ENCODE results near the gene HHATL. TPM values are rescaled to one million over a fixed set of nuclear protein-coding genes. Genes with fewer than 3 reads are reported as not detected.

HHATL gene
- total RNA-seq, 1 donor from 2014 or later = not detected

- DNase-seq (ENCODE audit: low read depth) = no peak
- Histone ChIP-seq H4K20me1 (ENCODE audit: insufficient read depth, low read length) (no peaks in the 10 kb centered on the region), H3K27ac (ENCODE audit: low read depth, low read length) (no peak overlapping the region), H3K4me3 (ENCODE audit: insufficient read depth, low read depth, low read length) (no peak overlapping the region), H3K27me3 (ENCODE audit: insufficient read depth, low read length) (peaks cover 18% of the 10 kb centered on the region), H3K4me2 (ENCODE audit: low read length) (no peak overlapping the region), H3K4me1 (ENCODE audit: insufficient read depth, low read length) (no peaks in the 10 kb centered on the region), H3K9me3 (ENCODE audit: insufficient read depth, low read depth, low read length) (no peaks in the 10 kb centered on the region), H3K79me2 (ENCODE audit: insufficient read depth, low read length) (no peaks in the 10 kb centered on the region), H3K36me3 (ENCODE audit: insufficient read depth, low read length) (no peaks in the 10 kb centered on the region), H2AFZ (ENCODE audit: low read depth, low read length) (no peak overlapping the region), H3K9ac (ENCODE audit: low read length) (no peak overlapping the region)
- H3K9me3 Mint-ChIP-seq (ENCODE audit: unreplicated experiment) = no peaks in the 10 kb centered on the region
- TF ChIP-seq, protein P1, sequence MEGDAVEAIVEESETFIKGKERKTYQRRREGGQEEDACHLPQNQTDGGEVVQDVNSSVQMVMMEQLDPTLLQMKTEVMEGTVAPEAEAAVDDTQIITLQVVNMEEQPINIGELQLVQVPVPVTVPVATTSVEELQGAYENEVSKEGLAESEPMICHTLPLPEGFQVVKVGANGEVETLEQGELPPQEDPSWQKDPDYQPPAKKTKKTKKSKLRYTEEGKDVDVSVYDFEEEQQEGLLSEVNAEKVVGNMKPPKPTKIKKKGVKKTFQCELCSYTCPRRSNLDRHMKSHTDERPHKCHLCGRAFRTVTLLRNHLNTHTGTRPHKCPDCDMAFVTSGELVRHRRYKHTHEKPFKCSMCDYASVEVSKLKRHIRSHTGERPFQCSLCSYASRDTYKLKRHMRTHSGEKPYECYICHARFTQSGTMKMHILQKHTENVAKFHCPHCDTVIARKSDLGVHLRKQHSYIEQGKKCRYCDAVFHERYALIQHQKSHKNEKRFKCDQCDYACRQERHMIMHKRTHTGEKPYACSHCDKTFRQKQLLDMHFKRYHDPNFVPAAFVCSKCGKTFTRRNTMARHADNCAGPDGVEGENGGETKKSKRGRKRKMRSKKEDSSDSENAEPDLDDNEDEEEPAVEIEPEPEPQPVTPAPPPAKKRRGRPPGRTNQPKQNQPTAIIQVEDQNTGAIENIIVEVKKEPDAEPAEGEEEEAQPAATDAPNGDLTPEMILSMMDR (IDR thresholded peaks at IDR 0.05; ENCODE audit: insufficient read depth, low read depth, low read length) = no peak
- TF ChIP-seq EZH2 (IDR thresholded peaks at IDR 0.05; ENCODE audit: insufficient read depth, low read length) = no peak
- H3K4me3 Mint-ChIP-seq (ENCODE audit: unreplicated experiment) = no peak overlapping the region
- no peak overlapping the region for H3K27ac Mint-ChIP-seq (ENCODE audit: unreplicated experiment)
- peaks cover 13% of the 10 kb centered on the region for H3K27me3 Mint-ChIP-seq (ENCODE audit: low read depth, unreplicated experiment)
- no peak for FAIRE-seq
- no peaks in the 10 kb centered on the region for H3K4me1 Mint-ChIP-seq (ENCODE audit: low read depth, unreplicated experiment)
- no peaks in the 10 kb centered on the region for H3K36me3 Mint-ChIP-seq (ENCODE audit: low read depth, unreplicated experiment)
Measured at GRCh38 chr3:42698216-42698910, 4.2 kb downstream of the HHATL start.

- Histone ChIP-seq H3K4me2 (ENCODE audit: low read length) (no peak overlapping the region), H3K27me3 (ENCODE audit: insufficient read depth, low read length) (peaks cover 18% of the 10 kb centered on the region), H2AFZ (ENCODE audit: low read depth, low read length) (no peak overlapping the region), H3K4me3 (ENCODE audit: insufficient read depth, low read depth, low read length) (no peak overlapping the region), H3K9me3 (ENCODE audit: insufficient read depth, low read depth, low read length) (no peaks in the 10 kb centered on the region), H3K36me3 (ENCODE audit: insufficient read depth, low read length) (no peaks in the 10 kb centered on the region), H3K9ac (ENCODE audit: low read length) (no peak overlapping the region), H4K20me1 (ENCODE audit: insufficient read depth, low read length) (no peaks in the 10 kb centered on the region), H3K79me2 (ENCODE audit: insufficient read depth, low read length) (no peaks in the 10 kb centered on the region), H3K27ac (ENCODE audit: low read depth, low read length) (no peak overlapping the region), H3K4me1 (ENCODE audit: insufficient read depth, low read length) (no peaks in the 10 kb centered on the region)
- Mint-ChIP-seq H3K27me3 (ENCODE audit: low read depth, unreplicated experiment) (peaks cover 9% of the 10 kb centered on the region), H3K27ac (ENCODE audit: unreplicated experiment) (no peak overlapping the region), H3K4me3 (ENCODE audit: unreplicated experiment) (no peak overlapping the region), H3K36me3 (ENCODE audit: low read depth, unreplicated experiment) (no peaks in the 10 kb centered on the region), H3K4me1 (ENCODE audit: low read depth, unreplicated experiment) (no peaks in the 10 kb centered on the region), H3K9me3 (ENCODE audit: unreplicated experiment) (no peaks in the 10 kb centered on the region)
- TF ChIP-seq EZH2 (IDR thresholded peaks at IDR 0.05; ENCODE audit: insufficient read depth, low read length) = no peak
- TF ChIP-seq, protein P1 (IDR thresholded peaks at IDR 0.05; ENCODE audit: insufficient read depth, low read depth, low read length) = no peak
- DNase-seq (ENCODE audit: low read depth) (no peak), FAIRE-seq (no peak)
Measured at GRCh38 chr3:42697289-42698051, 5.1 kb downstream of the HHATL start.
